ENCODE measurements around the gene CASP8. TPM values are rescaled to one million over a fixed set of nuclear protein-coding genes. Genes with fewer than 3 reads are reported as not detected.

The CASP8 gene
- total RNA-seq, 1 experiment from 2014 or later = 34.8 TPM

- in situ Hi-C loops (cut with HindIII; ENCODE audit: low pct_unique_long_range_greater_than_20kb, low sequenced_read_pairs) = no loop called here
- intact Hi-C loops (cut with micrococcal nuclease; ENCODE audit: unreplicated experiment) = no loop called here
- Histone ChIP-seq H3K4me3 (ENCODE audit: low read depth in 2 of 2, low read length in 2 of 2) (no peak overlapping the region), H3K27me3 (ENCODE audit: control insufficient read depth, insufficient read depth, low read length) (no peaks in the 10 kb centered on the region), H3K36me3 (ENCODE audit: control insufficient read depth, insufficient read depth, low read length) (no peaks in the 10 kb centered on the region), H3K4me1 (ENCODE audit: control insufficient read depth, insufficient read depth, low read length) (no peaks in the 10 kb centered on the region), H3K9me3 (ENCODE audit: control insufficient read depth, insufficient read depth, low read depth, low read length) (no peaks in the 10 kb centered on the region), H3K27ac (ENCODE audit: low read length) (no peak overlapping the region)
- POLR2A ChIA-PET = no interaction called here
- no TSS peak for BruUV-seq (replicated peaks)
- ATAC-seq (no peak), DNase-seq (ENCODE audit: low read depth, low spot score) (no peak)
- CTCF ChIA-PET = interaction anchor here (1.3 kb wide), 1 partner anchor 16 kb away, joined by 3 read pairs; no protein-coding TSS in a partner anchor
- no peak for TF ChIP-seq REST (IDR thresholded peaks at IDR 0.05; ENCODE audit: insufficient read depth in 1 of 2, low read depth in 2 of 2, low read length in 1 of 2)
- TF ChIP-seq CTCF (IDR thresholded peaks at IDR 0.05) = no peak
- TF ChIP-seq SIN3A (IDR thresholded peaks at IDR 0.05; ENCODE audit: borderline replicate concordance, insufficient read depth, low read depth, low read length) = no peak
- TF ChIP-seq TCF7L2 (IDR thresholded peaks at IDR 0.05; ENCODE audit: low read depth, low read length) = no peak
- TF ChIP-seq POLR2AphosphoS5 (IDR thresholded peaks at IDR 0.05; ENCODE audit: low read depth, low read length) = no peak
Observed at GRCh38 chr2:201220102-201220570, 40.2 kb upstream of the CASP8 start.

- BruUV-seq (replicated peaks) = no TSS peak
Observed at GRCh38 chr2:201223089-201224073, 37.0 kb upstream of the CASP8 start.

More at GRCh38 chr2:201223089-201224073, 37.0 kb upstream of the CASP8 start:
- in situ Hi-C loops (cut with HindIII; ENCODE audit: low pct_unique_long_range_greater_than_20kb, low sequenced_read_pairs) (no loop called here), intact Hi-C loops (cut with micrococcal nuclease; ENCODE audit: unreplicated experiment) (no loop called here)
- H3K27me3 ChIP-seq (ENCODE audit: control insufficient read depth, insufficient read depth, low read length) = no peaks in the 10 kb centered on the region
- no peak overlapping the region for H3K27ac ChIP-seq (ENCODE audit: low read length)
- no peaks in the 10 kb centered on the region for H3K4me1 ChIP-seq (ENCODE audit: control insufficient read depth, insufficient read depth, low read length)
- DNase-seq (ENCODE audit: low read depth, low spot score) (no peak), ATAC-seq (no peak)
- POLR2A ChIA-PET = no interaction called here
- TF ChIP-seq TCF7L2 (IDR thresholded peaks at IDR 0.05; ENCODE audit: low read depth, low read length) (no peak), SIN3A (IDR thresholded peaks at IDR 0.05; ENCODE audit: borderline replicate concordance, insufficient read depth, low read depth, low read length) (no peak), POLR2AphosphoS5 (IDR thresholded peaks at IDR 0.05; ENCODE audit: low read depth, low read length) (no peak), CTCF (IDR thresholded peaks at IDR 0.05) (no peak), REST (IDR thresholded peaks at IDR 0.05; ENCODE audit: insufficient read depth in 1 of 2, low read depth in 2 of 2, low read length in 1 of 2) (no peak)
- no peaks in the 10 kb centered on the region for H3K9me3 ChIP-seq (ENCODE audit: control insufficient read depth, insufficient read depth, low read depth, low read length)
- H3K4me3 ChIP-seq (ENCODE audit: low read depth in 2 of 2, low read length in 2 of 2) = no peak overlapping the region
- CTCF ChIA-PET = no interaction called here
- H3K36me3 ChIP-seq (ENCODE audit: control insufficient read depth, insufficient read depth, low read length) = no peaks in the 10 kb centered on the region

All from Panc1 (cell line).